Suprapubic skin (tissue), 4 donors: ENCODE data around the gene OAF. TPM values are rescaled to one million over a fixed set of nuclear protein-coding genes. Genes with fewer than 3 reads are reported as not detected.
A peak's percentile ranks its signal among the peaks of the same experiment; 100 is the strongest.

Experiments
- DNase-seq, 2 donors: peaks; one replicate each; pipeline ENCODE4 v3.0.0-alpha.2; 2019; ENCODE audit warnings: low spot score in 2 of 2
- H3K27ac ChIP-seq: fragments of 200-600 bp; sonication (generic); one replicate; pipeline ENCODE4 v1.5.1; 2019
- H3K27me3 ChIP-seq: fragments of 200-600 bp; sonication (generic); one replicate; pipeline ENCODE4 v1.5.1; 2019
- H3K36me3 ChIP-seq: fragments of 200-600 bp; sonication (generic); one replicate; pipeline ENCODE4 v1.5.1; 2019
- H3K4me1 ChIP-seq: fragments of 200-600 bp; sonication (generic); one replicate; pipeline ENCODE4 v1.5.1; 2019
- H3K4me3 ChIP-seq: fragments of 200-600 bp; sonication (generic); one replicate; pipeline ENCODE4 v1.5.1; 2019; ENCODE audit warnings: mild to moderate bottlenecking
- H3K9me3 ChIP-seq: fragments of 200-600 bp; sonication (generic); one replicate; pipeline ENCODE4 v1.5.1; 2019
- CTCF ChIP-seq, 2 donors: fragments of 200-600 bp in 1 of 2; fragments of 450-650 bp in 1 of 2; sonication (generic) in 1 of 2; IDR thresholded peaks; one replicate each; pipeline ENCODE4 v1.5.1; 2016 to 2019; ENCODE audit warnings: antibody characterized with exemption in 2 of 2, mild to moderate bottlenecking in 1 of 2, moderate library complexity in 1 of 2
- EP300 ChIP-seq: sonication (generic); formaldehyde crosslinking; IDR thresholded peaks from one replicate; pipeline ENCODE4 v1.6.1; 2017; ENCODE audit warnings: antibody characterized with exemption
- POLR2A ChIP-seq, 2 donors: fragments of 450-650 bp; IDR thresholded peaks; one replicate each; pipeline ENCODE4 v1.6.1; 2017; ENCODE audit warnings: antibody characterized with exemption in 2 of 2, mild to moderate bottlenecking in 2 of 2, moderate library complexity in 2 of 2
- POLR2AphosphoS5 ChIP-seq, 3 donors: sonication (generic); formaldehyde crosslinking; IDR thresholded peaks; one replicate each; pipeline ENCODE4 v1.6.1; 2017; ENCODE audit warnings: antibody characterized with exemption in 3 of 3
- WGBS: methylation state at CpG from one replicate; pipeline ENCODE4 v1.1.5; 2018; 5-methylcytosine and 5-hydroxymethylcytosine counted together
- total RNA-seq, 4 donors: library from RNA; depleted of rRNA; stranded (reverse); fragments of >200 nt; gene quantifications; one replicate each; pipeline ENCODE4 v1.1.0, GENCODE V29; 2016

OAF gene
- total RNA-seq, 4 donors from 2014 or later, result 5.0 to 13.0 (median 10.8) TPM

- Histone ChIP-seq H3K4me1 (peaks cover 27% of the 10 kb centered on the region), H3K9me3 (no peaks in the 10 kb centered on the region), H3K27ac (no peak overlapping the region), H3K27me3 (no peaks in the 10 kb centered on the region), H3K36me3 (peaks cover 13% of the 10 kb centered on the region), H3K4me3 (no peak overlapping the region)
- no peak for TF ChIP-seq POLR2A (IDR thresholded peaks at IDR 0.05)
- no peak for TF ChIP-seq POLR2AphosphoS5 (IDR thresholded peaks at IDR 0.05)
- no peak for TF ChIP-seq EP300
- no peak for TF ChIP-seq CTCF (IDR thresholded peaks at IDR 0.05)
- DNase-seq, result no peak
- WGBS, result 80% methylated on average over 6 of the region's 16 CpGs
These were observed 18.1 kb downstream of the OAF start for GRCh38 chr11:120228794-120229384.

DNA sequence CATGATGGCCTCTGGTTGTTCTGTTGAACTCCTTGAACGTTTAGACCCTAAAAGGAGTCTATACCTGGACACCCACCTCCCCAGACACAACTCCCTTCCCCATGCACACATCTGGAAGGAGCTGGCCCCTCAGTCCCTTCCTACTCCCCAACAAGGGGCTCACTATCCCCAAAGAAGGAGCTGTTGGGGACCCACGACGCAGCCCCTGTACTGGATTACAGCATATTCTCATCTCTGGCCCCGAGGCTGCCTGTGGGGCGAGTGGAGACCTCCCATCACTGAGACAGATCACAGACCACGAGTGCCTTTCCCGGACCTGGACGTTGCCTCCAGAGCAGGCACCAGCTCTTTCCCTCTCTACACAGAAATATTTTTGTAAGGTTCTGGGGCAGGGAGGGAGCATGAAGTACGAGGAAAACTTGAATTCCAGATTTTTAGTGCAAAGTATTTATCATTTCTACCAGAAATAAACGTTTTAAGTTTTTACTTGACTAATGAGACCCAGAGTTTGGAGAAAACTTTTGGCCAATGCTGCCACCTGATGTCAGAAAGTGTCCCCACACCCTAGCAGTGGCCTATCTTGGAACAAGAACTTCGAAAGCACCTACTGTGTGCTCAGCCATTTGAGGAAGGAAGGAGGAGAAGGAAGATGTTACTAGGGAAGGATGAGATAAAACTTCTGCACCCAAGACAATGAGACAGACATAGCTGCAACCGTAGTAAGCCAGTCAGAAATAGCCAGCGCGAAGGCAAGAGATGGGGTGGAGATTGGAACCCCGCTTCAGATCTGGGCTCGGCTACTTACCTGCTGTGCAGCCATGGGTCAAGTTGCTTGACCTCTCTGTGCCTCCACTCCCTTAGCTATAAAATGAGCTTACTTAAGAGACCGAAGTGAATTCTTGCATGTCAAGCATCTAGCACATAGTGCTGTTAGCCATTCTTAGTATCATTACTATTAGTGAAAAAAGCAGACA lies 18.9 kb downstream of the OAF start:
- no peak overlapping the region for H3K27ac ChIP-seq
- 56% methylated on average over 17 of the region's 17 CpGs for WGBS
- TF ChIP-seq POLR2AphosphoS5 (IDR thresholded peaks at IDR 0.05), result no peak
- TF ChIP-seq CTCF (IDR thresholded peaks at IDR 0.05), result peak; percentile 64 to 76
- peaks cover 19% of the 10 kb centered on the region for H3K4me1 ChIP-seq
- H3K4me3 ChIP-seq, result no peak overlapping the region
- no peak for DNase-seq
- H3K27me3 ChIP-seq, result no peaks in the 10 kb centered on the region
- no peaks in the 10 kb centered on the region for H3K9me3 ChIP-seq
- peaks cover 13% of the 10 kb centered on the region for H3K36me3 ChIP-seq

DNA sequence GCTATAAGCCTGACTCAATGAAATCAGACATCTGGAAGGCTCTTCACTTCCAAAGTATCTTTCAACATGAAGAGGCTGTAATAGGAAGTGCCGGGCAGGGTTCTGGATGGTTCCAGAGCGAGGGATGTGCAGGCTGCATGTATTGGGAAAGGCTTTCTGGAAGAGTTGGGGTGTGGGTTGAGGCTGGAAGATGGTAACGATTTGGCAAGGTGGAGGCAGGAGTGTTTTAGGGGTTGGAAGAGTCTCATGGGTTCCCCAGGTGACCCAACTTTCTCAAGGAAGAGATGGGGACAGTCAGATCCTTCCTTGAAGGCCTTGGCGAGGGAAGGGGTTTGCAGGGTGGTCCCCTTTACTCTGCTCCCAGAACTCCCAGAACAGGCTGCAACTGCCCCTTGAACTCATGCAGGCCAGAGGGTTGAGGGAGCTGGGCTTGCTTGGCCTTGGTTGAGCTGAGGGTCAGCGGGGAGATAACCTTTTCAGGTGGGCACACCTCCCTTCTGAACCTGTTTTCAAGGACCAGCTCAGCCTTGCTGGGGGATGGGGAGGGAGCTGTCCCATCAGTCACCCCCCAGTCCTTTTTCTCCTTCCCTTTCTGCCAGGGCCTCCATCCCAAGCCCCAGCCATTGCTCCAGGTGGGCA lies 19.7 kb downstream of the OAF start:
- TF ChIP-seq POLR2AphosphoS5 (IDR thresholded peaks at IDR 0.05) (no peak), EP300 (no peak), CTCF (IDR thresholded peaks at IDR 0.05) (no peak), POLR2A (IDR thresholded peaks at IDR 0.05) (no peak)
- WGBS, result 89% methylated on average over 4 of the region's 5 CpGs
- DNase-seq, result no peak

GRCh38 chr11:120231963-120232362 lies 21.1 kb downstream of the OAF start:
- H3K36me3 ChIP-seq, result peaks cover 13% of the 10 kb centered on the region
- TF ChIP-seq POLR2A (IDR thresholded peaks at IDR 0.05), result no peak
- TF ChIP-seq EP300, result no peak
- TF ChIP-seq POLR2AphosphoS5 (IDR thresholded peaks at IDR 0.05), result no peak
- no peak for TF ChIP-seq CTCF (IDR thresholded peaks at IDR 0.05)
- peaks cover 21% of the 10 kb centered on the region for H3K4me1 ChIP-seq
- H3K27me3 ChIP-seq, result no peaks in the 10 kb centered on the region
- no peak overlapping the region for H3K4me3 ChIP-seq
- no peak overlapping the region for H3K27ac ChIP-seq
- WGBS, result 25% methylated on average over 4 of the region's 4 CpGs
- DNase-seq, result no peak
- no peaks in the 10 kb centered on the region for H3K9me3 ChIP-seq

More for the DNA sequence above, 19.7 kb downstream of the OAF start:
- Histone ChIP-seq H3K4me3 (no peak overlapping the region), H3K9me3 (no peaks in the 10 kb centered on the region), H3K4me1 (peaks cover 17% of the 10 kb centered on the region), H3K36me3 (peaks cover 13% of the 10 kb centered on the region), H3K27ac (no peak overlapping the region), H3K27me3 (no peaks in the 10 kb centered on the region)
